OCI-LY7 (cell line): Measurements from ENCODE around the gene FSIP1. TPM values are rescaled to one million over a fixed set of nuclear protein-coding genes. Genes with fewer than 3 reads are reported as not detected.

Experiments used
- BruUV-seq: library from RNA; stranded (reverse); fragments of 400-500 nt; replicated peaks from 2 replicates; lab custom pipeline; 2021; lab: Mats Ljungman, UMichigan
- CTCF ChIA-PET: fragments of 300-600 bp; sonication (Branson Sonifier 250); formaldehyde crosslinking; loops from one replicate; lab custom pipeline; 2022; ENCODE audit warnings: antibody characterized with exemption; ENCODE audit not compliant: unreplicated experiment; lab: Charles Lee
- POLR2A ChIA-PET: fragments of 300-600 bp; sonication (Branson Sonifier 250); formaldehyde crosslinking; loops from one replicate; lab custom pipeline; 2022; ENCODE audit warnings: antibody characterized with exemption; lab: Charles Lee
- DNase-seq: peaks from one replicate; pipeline ENCODE4 v3.0.0-alpha.2; 2015; ENCODE audit warnings: low spot score
- H2AFZ ChIP-seq: fragments of 200-600 bp; sonication (generic), shearing (Covaris generic); 2 replicates; pipeline ENCODE4 v1.6.1; 2014; ENCODE audit warnings: mild to moderate bottlenecking, antibody characterized with exemption, low read length, moderate library complexity
- H3K27ac ChIP-seq: fragments of 200-600 bp; sonication (generic); 2 replicates; pipeline ENCODE4 v1.5.1; 2014; ENCODE audit warnings: mixed run types, low read depth, mild to moderate bottlenecking, moderate library complexity, low read length, inconsistent platforms; ENCODE audit not compliant: poor library complexity, severe bottlenecking
- H3K36me3 ChIP-seq: fragments of 200-600 bp; sonication (generic); 2 replicates; pipeline ENCODE4 v1.6.1; 2014; ENCODE audit warnings: mild to moderate bottlenecking, antibody characterized with exemption, low read length, moderate library complexity, mixed read lengths; ENCODE audit not compliant: insufficient read depth
- H3K4me1 ChIP-seq: fragments of 200-600 bp; sonication (generic); 2 replicates; pipeline ENCODE4 v1.5.1; 2014; ENCODE audit warnings: mild to moderate bottlenecking, low read length; ENCODE audit not compliant: insufficient read depth, poor library complexity, severe bottlenecking
- H3K4me2 ChIP-seq: fragments of 200-600 bp; sonication (generic); 2 replicates; pipeline ENCODE4 v1.6.1; 2014; ENCODE audit warnings: mild to moderate bottlenecking, low read length
- H3K4me3 ChIP-seq: fragments of 200-600 bp; sonication (generic); 2 replicates; pipeline ENCODE4 v1.5.1; 2014; ENCODE audit warnings: mild to moderate bottlenecking, low read depth, low read length; ENCODE audit not compliant: poor library complexity, severe bottlenecking
- H3K79me2 ChIP-seq: fragments of 200-600 bp; sonication (generic); 2 replicates; pipeline ENCODE4 v1.6.1; 2016; ENCODE audit warnings: low read depth, mild to moderate bottlenecking, low read length, moderate library complexity, mixed read lengths; ENCODE audit not compliant: insufficient read depth
- H3K9me2 ChIP-seq: fragments of 200-600 bp; sonication (generic); 2 replicates; pipeline ENCODE4 v1.6.1; 2016; ENCODE audit warnings: mild to moderate bottlenecking, low read length, mixed read lengths; ENCODE audit not compliant: insufficient read depth
- H3K9me3 ChIP-seq: fragments of 200-600 bp; sonication (generic); 2 replicates; pipeline ENCODE4 v1.6.1; 2014; ENCODE audit warnings: mild to moderate bottlenecking, mixed run types, low read length, mixed read lengths
- H4K20me1 ChIP-seq: fragments of 200-600 bp; sonication (generic); 2 replicates; pipeline ENCODE4 v1.6.1; 2014; ENCODE audit warnings: mild to moderate bottlenecking, antibody characterized with exemption, low read length, moderate library complexity, mixed read lengths; ENCODE audit not compliant: insufficient read depth
- EZH2phosphoT487 ChIP-seq: fragments of 200-600 bp; sonication (generic); IDR thresholded peaks from 2 replicates; pipeline ENCODE4 v1.6.1; 2018; ENCODE audit warnings: low read depth, borderline replicate concordance, mild to moderate bottlenecking, mixed run types, antibody characterized with exemption, low read length, moderate library complexity, mixed read lengths
- intact Hi-C: fragments of 100-400 bp; cut with micrococcal nuclease; formaldehyde crosslinking; loops from one replicate; pipeline ENCODE4 v1.10.0; 2022; ENCODE audit not compliant: unreplicated experiment
- total RNA-seq, 2 experiments: library from RNA; depleted of rRNA in 1 of 2; stranded (reverse); fragments of >200 nt in 1 of 2; shearing (Covaris generic) in 1 of 2; gene quantifications; 2 replicates each; pipeline ENCODE4 v1.2.3, GENCODE V29; 2014 to 2022
- TF ChIP-seq, protein P1 (sequence below): fragments of 200-600 bp; sonication (generic); conservative IDR thresholded peaks from 2 replicates; pipeline ENCODE4 v1.5.1; 2014; ENCODE audit warnings: mild to moderate bottlenecking, antibody characterized with exemption, low read length, moderate library complexity, mixed read lengths

FSIP1 gene
- total RNA-seq, 2 experiments from 2014 or later: 0.28 to 0.65 TPM

DNA sequence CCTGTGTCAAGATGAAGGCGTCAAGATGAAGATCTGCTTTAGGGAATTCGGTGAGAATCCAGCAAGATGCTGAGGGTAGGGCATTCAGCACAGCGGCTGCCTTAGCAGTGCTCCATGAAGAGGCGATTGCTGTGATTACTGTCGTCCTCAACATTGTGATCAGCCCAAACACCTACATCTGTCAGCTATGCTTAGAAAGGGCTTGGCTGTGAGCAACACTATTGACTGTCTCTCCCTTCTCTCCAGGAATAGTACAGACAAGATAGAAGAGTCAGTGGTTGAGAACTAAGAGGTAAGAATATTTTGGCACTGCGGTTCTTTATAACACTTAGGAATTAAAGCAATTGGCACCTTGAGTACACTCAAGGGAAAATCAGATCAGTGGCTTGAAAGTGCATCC is 110.5 kb downstream of the FSIP1 start:
- BruUV-seq: no TSS peak
- Histone ChIP-seq H3K4me2 (no peak overlapping the region), H3K9me2 (no peaks in the 10 kb centered on the region), H2AFZ (no peak overlapping the region), H3K79me2 (no peaks in the 10 kb centered on the region), H3K27ac (no peak overlapping the region), H3K4me1 (no peaks in the 10 kb centered on the region), H3K4me3 (no peak overlapping the region), H3K36me3 (no peaks in the 10 kb centered on the region), H3K9me3 (no peaks in the 10 kb centered on the region), H4K20me1 (no peaks in the 10 kb centered on the region)
- intact Hi-C loops: no loop called here
- POLR2A ChIA-PET: interaction anchor here (0.6 kb wide), 1 partner anchor 90 kb away, joined by 3 read pairs; no protein-coding TSS in a partner anchor
- TF ChIP-seq, protein P1, sequence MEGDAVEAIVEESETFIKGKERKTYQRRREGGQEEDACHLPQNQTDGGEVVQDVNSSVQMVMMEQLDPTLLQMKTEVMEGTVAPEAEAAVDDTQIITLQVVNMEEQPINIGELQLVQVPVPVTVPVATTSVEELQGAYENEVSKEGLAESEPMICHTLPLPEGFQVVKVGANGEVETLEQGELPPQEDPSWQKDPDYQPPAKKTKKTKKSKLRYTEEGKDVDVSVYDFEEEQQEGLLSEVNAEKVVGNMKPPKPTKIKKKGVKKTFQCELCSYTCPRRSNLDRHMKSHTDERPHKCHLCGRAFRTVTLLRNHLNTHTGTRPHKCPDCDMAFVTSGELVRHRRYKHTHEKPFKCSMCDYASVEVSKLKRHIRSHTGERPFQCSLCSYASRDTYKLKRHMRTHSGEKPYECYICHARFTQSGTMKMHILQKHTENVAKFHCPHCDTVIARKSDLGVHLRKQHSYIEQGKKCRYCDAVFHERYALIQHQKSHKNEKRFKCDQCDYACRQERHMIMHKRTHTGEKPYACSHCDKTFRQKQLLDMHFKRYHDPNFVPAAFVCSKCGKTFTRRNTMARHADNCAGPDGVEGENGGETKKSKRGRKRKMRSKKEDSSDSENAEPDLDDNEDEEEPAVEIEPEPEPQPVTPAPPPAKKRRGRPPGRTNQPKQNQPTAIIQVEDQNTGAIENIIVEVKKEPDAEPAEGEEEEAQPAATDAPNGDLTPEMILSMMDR: no peak
- TF ChIP-seq EZH2phosphoT487: no peak
- DNase-seq: no peak
- CTCF ChIA-PET: no interaction called here

DNA sequence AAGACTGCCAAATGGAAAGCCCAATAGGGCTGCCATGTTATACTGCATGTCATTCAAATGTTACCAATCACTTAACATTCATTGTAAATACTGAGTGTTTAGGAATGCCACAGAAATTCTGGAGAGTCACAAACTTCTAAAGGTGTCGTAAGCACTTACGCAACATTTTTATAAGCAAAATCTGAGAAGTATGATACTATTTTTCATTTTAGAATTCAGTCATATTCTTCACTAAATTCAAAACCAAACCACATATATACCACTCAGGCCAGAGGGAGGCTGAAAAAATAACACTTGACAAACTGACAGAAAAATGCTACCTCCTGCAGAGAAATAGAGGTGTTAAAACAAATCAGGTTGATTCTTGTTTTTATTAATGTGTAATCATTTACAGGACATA is 112.0 kb downstream of the FSIP1 start:
- no peaks in the 10 kb centered on the region for H3K4me1 ChIP-seq
- no peak for DNase-seq
- no peaks in the 10 kb centered on the region for H3K9me3 ChIP-seq
- POLR2A ChIA-PET: no interaction called here
- H3K36me3 ChIP-seq: no peaks in the 10 kb centered on the region
- no peaks in the 10 kb centered on the region for H4K20me1 ChIP-seq
- H2AFZ ChIP-seq: no peak overlapping the region
- H3K79me2 ChIP-seq: no peaks in the 10 kb centered on the region
- CTCF ChIA-PET: no interaction called here
- intact Hi-C loops: no loop called here
- TF ChIP-seq, protein P1: no peak
- TF ChIP-seq EZH2phosphoT487: no peak
- no peaks in the 10 kb centered on the region for H3K9me2 ChIP-seq
- BruUV-seq: no TSS peak
- H3K27ac ChIP-seq: no peak overlapping the region
- H3K4me2 ChIP-seq: no peak overlapping the region
- H3K4me3 ChIP-seq: no peak overlapping the region

DNA sequence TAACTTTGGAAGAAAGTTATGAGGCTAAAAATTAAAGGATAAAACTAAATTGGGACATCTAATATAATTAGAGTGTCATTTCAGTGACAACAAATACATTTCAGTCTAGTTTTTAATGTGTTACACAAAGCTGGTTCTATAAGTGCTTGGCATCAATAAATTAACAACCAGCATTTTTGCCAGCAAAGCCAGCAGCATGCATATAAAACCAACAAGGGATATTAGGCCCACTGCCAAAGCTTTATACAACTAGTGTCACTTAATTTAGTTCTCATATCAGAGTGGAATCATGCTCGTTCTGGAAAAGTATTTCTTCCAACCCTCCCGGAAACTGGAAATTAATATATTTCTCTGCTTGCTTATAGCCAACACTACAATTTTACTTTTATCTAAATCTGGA is 113.0 kb downstream of the FSIP1 start:
- Histone ChIP-seq H3K79me2 (no peaks in the 10 kb centered on the region), H3K9me2 (no peaks in the 10 kb centered on the region), H3K27ac (no peak overlapping the region), H3K9me3 (no peaks in the 10 kb centered on the region), H3K4me1 (no peaks in the 10 kb centered on the region), H2AFZ (no peak overlapping the region), H3K4me3 (no peak overlapping the region), H3K4me2 (no peak overlapping the region), H3K36me3 (no peaks in the 10 kb centered on the region), H4K20me1 (no peaks in the 10 kb centered on the region)
- no peak for TF ChIP-seq EZH2phosphoT487
- TF ChIP-seq, protein P1: no peak
- intact Hi-C loops: no loop called here
- ChIA-PET POLR2A (no interaction called here), CTCF (no interaction called here)
- BruUV-seq: no TSS peak
- no peak for DNase-seq
